GM19351 (cell line): Measurements from ENCODE around the gene FOXD3.

Experiments used
- ATAC-seq: cut with Tn5 transposase; IDR thresholded peaks from one replicate; pipeline ENCODE4 v1.9.1; 2021; ENCODE audit warnings: mild to moderate bottlenecking, moderate library complexity; ENCODE audit not compliant: unreplicated experiment

Gene FOXD3

DNA sequence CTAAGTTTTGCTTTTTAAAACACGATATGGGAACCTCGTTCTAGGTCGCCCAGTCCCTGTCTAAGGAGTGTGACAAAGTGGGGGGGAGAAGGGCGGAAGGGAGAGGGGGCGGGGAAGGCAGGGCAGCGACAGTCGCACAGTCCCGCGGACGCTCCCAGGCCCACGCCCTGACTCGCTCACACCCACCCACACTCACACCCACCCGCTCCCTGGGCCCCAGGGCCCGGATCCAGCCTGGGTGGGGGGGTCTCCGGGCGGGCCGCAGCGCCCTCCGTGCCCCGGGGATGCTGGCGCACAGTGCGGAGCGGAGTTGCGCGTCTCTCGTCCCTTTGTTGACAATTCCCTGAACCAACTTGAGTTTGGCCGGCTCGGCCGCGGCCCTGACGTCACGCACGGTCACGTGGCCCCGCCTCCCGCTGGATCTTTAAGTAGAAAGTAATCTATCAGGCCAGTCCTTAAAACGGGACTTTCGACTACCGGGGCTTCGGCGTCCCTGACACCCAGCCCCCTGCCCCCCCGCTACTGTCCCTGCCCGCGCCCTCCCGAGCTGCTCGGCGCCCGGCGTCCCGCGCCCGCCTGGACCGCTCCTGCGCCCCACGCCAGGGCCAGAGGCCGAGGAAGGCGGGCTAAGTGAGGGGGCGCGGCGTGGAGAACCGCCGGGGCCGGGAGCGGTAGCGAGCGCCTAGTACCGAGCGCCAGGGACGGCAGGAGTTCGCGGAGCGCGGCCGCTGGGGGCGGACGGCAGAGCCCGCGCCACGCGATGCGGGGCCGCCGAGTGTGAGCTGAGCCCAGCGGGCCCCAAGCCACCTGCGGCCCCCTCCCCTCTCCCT is at the start of gene FOXD3:
FOXD3 (plus strand) TSS at position 454 of the 830 bp plus-strand sequence. CDS start 492 bp downstream, outside the sequence.
- ATAC-seq: peak; percentile 45

- no peak for ATAC-seq
Observed at GRCh38 chr1:63272811-63273210, 49.6 kb upstream of the FOXD3 start.

DNA sequence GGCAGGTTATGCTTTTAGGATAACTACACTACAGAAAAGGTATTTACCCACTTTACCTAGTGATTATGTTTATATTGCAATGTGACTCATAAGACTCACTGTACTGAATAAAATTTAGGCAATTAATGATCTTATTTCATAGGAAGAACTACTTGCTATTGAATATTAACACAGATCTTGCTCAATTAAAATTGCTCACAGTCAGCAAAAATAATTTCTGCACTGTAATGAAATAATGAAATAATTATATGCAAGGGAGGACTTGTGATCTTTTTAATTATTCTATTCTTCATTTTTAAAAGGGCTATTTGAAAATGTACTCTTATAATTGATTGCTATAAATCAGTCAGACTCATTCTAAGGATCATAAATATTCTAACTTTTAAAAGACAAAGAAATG is 48.0 kb upstream of the FOXD3 start:
- no peak for ATAC-seq

DNA sequence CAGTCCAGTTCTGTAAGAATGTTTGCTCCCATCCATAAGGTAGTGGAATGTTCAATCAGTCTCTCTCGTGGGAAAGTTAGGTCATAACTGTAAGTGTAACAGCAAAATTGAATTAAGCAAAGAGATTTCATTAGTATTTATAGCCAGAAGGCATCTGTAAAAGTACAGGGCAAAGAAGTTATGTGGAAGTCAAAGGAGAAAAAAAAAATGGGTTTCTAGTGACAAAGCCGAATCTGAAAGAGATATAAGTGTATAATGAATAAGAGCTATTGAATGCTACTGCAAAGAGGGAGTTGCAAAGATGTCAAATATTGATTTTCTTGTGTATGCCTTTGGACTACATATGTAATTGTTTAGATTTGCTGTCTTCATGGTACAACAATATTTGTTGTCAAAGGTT is 47.4 kb upstream of the FOXD3 start:
- ATAC-seq: no peak

DNA sequence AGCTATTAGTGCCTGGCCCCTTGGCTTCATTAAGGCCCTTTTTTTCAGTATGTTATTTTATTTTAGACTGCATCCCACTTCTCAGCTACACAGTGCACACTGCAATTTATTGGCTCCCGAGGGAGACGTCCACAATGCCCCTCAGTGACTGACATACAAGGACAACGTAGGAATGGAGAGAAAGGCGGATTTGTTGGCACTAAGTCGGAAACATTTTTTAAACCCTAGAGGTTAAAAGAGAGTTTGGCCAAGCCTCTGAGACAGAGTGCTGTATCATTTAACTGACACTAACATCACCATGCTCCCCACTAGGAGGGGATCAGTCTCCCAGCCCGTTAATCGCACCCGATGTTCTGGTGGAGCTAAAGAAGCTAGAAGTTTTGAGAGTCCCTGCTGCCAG is 45.7 kb upstream of the FOXD3 start:
- no peak for ATAC-seq

- no peak for ATAC-seq
Observed at GRCh38 chr1:63277195-63278192, 44.9 kb upstream of the FOXD3 start.

DNA sequence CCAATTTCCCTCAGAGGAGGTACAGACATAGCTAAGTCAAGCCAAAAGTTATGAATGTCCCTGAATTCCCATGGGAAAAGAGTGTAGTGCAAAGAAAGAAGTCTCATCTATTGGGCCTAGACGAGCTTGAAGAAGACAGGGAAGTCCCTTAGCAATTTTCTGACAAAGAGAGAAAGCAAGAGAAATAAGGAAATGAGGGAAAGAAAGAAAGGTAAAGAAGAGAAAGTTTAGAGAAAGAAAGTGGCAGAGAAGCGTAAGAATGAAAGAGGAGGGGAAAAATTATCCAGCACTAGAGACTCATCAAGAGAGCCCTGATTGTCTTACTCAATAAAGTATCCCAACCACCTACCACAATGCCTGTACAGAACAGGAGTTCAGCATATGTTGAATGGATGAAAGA is 40.6 kb upstream of the FOXD3 start:
- ATAC-seq: no peak

GRCh38 chr1:63289135-63289534 is 33.2 kb upstream of the FOXD3 start:
- no peak for ATAC-seq

DNA sequence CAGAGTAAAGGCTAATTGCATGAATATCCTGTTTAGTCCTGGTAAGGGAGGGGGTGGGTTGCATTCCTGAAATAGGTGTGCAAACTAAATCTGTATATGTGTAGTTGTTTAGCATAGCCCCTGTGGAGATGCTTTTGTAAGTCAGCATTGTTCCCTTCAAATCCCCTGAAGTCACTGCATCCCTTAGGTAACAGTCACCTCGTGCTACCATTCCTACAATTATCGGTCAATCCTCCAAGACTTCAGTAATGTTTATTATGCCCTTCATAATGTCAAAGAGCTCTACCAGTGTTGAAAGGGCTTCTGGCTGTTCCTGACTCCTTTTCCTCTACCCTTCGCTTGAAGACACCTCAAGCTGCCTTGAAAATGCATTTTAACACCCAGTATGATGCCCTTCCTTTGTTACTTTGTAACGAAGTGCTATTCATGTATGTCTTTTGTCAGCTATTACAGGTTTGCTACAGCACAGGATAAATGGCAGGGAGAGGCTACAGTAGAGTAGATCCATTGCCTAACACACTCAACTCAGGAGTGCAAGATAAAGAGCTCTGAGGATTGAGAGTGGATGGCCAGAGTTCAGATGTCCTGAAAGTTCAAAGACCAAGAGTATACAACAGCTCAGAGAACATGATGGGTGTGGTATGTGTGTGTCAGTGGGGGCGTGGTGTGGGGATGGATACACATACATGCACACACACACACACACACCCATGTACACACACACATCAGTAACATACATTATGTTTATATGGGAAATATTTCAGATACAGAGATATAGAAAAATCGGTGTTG is 27.4 kb upstream of the FOXD3 start:
- no peak for ATAC-seq

DNA sequence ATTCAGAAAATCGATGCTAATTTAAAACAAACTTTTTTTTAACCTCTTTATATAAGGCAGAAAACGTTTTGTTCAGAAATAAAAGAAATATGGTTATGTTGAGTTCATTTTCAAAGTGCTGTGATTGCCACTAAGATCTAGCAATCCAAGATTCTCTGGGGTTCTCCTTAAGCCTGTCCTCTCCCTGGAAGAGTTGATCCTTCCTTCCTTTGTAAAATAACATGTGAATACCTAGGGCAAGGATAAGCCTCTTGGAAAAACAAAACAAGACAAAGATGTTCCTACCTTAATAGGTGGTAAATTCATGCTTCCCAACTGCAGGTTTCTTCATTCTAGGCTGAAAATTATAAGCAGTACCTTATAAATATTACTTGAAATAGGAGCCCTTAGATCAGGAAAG is 18.0 kb upstream of the FOXD3 start:
- ATAC-seq: no peak

- no peak for ATAC-seq
Observed at GRCh38 chr1:63305043-63305442, 17.3 kb upstream of the FOXD3 start.

DNA sequence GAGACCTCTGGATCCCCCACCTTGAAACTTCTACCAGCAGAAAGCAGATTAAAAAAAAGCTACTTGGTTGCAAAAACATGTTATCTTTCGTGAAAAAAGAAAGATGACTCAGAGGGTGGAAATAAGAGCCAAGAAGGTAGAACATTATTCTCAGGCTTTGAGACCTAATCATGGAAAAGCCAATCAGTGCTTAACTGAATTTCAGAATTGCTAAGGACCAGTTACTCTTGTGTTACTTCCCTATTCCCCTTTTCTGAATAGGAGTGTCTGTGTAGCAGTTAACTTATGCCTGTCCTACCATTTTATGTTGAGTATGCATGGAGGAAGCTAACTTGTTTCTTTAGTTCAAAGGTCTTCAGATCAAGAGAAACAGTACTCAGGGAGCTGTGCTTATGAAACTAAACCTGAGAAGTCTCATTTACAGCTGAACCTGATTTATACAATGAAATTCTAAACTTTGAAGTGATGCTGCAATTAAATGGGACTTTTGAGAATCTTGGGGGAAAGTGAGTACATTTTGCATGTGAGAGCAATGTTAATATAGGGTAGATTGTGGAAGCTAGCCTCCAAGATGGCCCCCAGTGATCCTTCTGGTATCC is 15.1 kb upstream of the FOXD3 start:
- ATAC-seq: no peak

DNA sequence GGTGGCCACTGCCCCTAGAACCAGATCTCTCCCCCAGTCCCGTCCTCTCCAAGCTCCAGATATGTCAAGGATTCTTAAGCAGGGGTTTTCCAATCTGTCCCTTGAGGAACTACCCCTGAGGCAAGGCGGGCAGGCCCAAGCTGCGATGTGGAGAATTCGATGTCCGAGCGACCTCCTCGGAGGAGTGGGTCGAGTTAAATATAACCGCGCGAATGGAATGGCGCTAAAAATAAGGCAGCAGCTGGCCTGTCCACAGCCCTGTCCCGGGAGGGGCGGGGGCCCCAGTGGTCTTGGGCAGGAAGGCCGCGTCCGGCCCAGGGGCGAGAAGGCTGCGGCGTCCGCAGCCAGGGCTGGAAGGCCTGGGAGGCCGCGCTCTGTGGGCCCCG is 5.8 kb upstream of the FOXD3 start:
- ATAC-seq: no peak

- peak; percentile 71 for ATAC-seq
Observed at GRCh38 chr1:63316984-63317816, 5.2 kb upstream of the FOXD3 start.

- no peak for ATAC-seq
Observed at GRCh38 chr1:63317817-63318152, 4.6 kb upstream of the FOXD3 start.

- ATAC-seq: no peak
Observed at GRCh38 chr1:63318201-63318979, 4.0 kb upstream of the FOXD3 start.

DNA sequence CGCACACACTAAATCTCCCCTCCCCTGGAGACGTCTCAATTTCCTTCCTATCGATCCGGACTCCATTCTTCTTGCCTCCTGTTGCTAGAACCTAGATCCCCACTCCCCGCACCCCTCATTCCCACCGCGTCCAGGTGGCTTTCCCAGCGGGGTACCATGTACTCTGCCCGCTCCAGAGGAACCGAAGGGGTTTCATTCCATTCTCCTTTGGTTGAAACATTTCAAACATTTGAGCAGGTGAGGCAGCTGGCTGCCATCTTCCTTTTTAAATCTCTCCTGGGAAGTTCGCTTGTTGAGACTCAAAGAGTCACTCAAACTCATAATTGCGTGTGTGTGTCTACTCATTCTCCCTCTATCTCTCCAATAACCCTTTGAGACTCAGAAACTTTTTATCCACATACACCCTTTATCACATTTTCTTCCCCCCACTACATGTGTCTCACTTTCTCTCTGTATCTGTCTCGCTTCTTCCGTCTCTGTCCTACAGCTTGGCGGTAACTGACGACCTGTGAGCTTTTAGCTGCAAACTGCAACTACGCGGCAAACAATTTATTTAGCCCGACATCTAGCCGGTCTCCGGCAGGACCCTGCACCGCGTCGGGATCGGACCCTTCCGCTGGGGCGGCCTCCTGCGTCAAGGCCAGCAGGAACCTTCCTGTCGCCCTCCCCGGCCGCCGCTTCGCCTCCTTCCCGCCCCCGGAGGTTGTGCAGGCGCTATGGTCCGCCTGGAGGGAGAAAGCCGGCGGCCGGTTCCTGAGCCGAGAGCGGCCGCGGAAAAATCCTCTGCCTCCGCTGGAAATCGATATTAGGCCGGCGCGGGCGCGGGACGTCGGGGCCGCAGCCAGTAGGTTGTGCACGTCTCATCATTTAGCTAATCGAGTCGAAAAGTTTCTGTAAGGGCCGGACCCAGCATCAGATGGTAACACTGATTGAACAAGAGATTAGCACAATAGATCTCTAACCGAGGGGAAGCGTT is 3.0 kb upstream of the FOXD3 start:
- no peak for ATAC-seq
